H1 (cell line): ENCODE results near the gene PTPRCAP. TPM values are rescaled to one million over a fixed set of nuclear protein-coding genes. Genes with fewer than 3 reads are reported as not detected.

Experiments used
- CTCF ChIA-PET: fragments of 300-600 bp; sonication (Branson Sonifier 250); formaldehyde crosslinking; loops from one replicate; lab custom pipeline; 2021; ENCODE audit not compliant: partially characterized antibody; lab: Charles Lee
- POLR2A ChIA-PET: fragments of 300-600 bp; sonication (Branson Sonifier 250); formaldehyde crosslinking; loops from one replicate; lab custom pipeline; 2021; ENCODE audit warnings: inconsistent platforms; ENCODE audit not compliant: partially characterized antibody; lab: Charles Lee
- DNase-seq, 2 experiments: peaks; one replicate each; pipeline versions ENCODE4 v3.0.0 to v3.0.0-alpha.2; 2010 to 2022; ENCODE audit warnings: low spot score in 2 of 2, low read depth in 1 of 2, mixed read lengths in 1 of 2
- FAIRE-seq: peaks from 2 replicates; lab custom pipeline; 2011; peaks lifted over from hg19 to GRCh38; lab: Jason Lieb, UNC
- H2AFZ ChIP-seq: 2 replicates; pipeline ENCODE4 v1.8.1; 2012; ENCODE audit warnings: low read length, inconsistent platforms
- H2AK5ac ChIP-seq: 2 replicates; pipeline ENCODE4 v1.6.1; 2013; ENCODE audit warnings: low read depth, low read length
- H2BK120ac ChIP-seq: replicated peaks from 2 replicates; pipeline ENCODE3; 2013; ENCODE audit warnings: low read depth, low read length, inconsistent platforms
- H2BK12ac ChIP-seq: 2 replicates; pipeline ENCODE4 v1.6.1; 2013; ENCODE audit warnings: low read depth, low read length
- H2BK15ac ChIP-seq: 2 replicates; pipeline ENCODE4 v1.6.1; 2013; ENCODE audit warnings: low read length
- H2BK20ac ChIP-seq: 2 replicates; pipeline ENCODE4 v1.6.1; 2013; ENCODE audit warnings: low read length
- H2BK5ac ChIP-seq: 2 replicates; pipeline ENCODE4 v1.6.1; 2013; ENCODE audit warnings: low read depth, low read length
- H3K14ac ChIP-seq: 2 replicates; pipeline ENCODE4 v1.6.1; 2013; ENCODE audit warnings: inconsistent platforms; ENCODE audit not compliant: insufficient read length
- H3K18ac ChIP-seq: 2 replicates; pipeline ENCODE4 v1.6.1; 2013; ENCODE audit warnings: low read length; ENCODE audit errors: extremely low read depth
- H3K23ac ChIP-seq: 2 replicates; pipeline ENCODE4 v1.6.1; 2013; ENCODE audit warnings: inconsistent platforms; ENCODE audit not compliant: insufficient read length
- H3K23me2 ChIP-seq: 2 replicates; pipeline ENCODE4 v1.6.1; 2013; ENCODE audit warnings: low read depth, low read length
- H3K27ac ChIP-seq: 2 replicates; pipeline ENCODE4 v1.6.1; 2011; ENCODE audit warnings: low read depth, low read length, inconsistent platforms
- H3K27me3 ChIP-seq, 4 experiments: replicated peaks in 1 of 4; 1 replicate in 1 of 4; 2 replicates in 3 of 4; pipeline versions ENCODE4 v1.6.1 to v1.8.1; 2011 to 2013; ENCODE audit warnings: low read length in 3 of 4, mild to moderate bottlenecking in 3 of 4, inconsistent platforms in 2 of 4, mixed read lengths in 2 of 4, moderate library complexity in 1 of 4; ENCODE audit not compliant: control insufficient read depth in 3 of 4, insufficient read depth in 3 of 4; ENCODE audit errors: extremely low read depth in 1 of 4
- H3K36me3 ChIP-seq, 4 experiments: 2 replicates each; pipeline versions ENCODE4 v1.6.1 to v1.8.1; 2011 to 2013; ENCODE audit warnings: mild to moderate bottlenecking in 4 of 4, low read length in 3 of 4, moderate library complexity in 2 of 4, control low read depth in 1 of 4, inconsistent platforms in 1 of 4; ENCODE audit not compliant: insufficient read depth in 4 of 4, control insufficient read depth in 2 of 4
- H3K4ac ChIP-seq: replicated peaks from 2 replicates; pipeline ENCODE3; 2013; ENCODE audit warnings: low read length, low read depth, mixed read lengths, inconsistent platforms; ENCODE audit not compliant: insufficient read length
- H3K4me1 ChIP-seq, 4 experiments: replicated peaks in 1 of 4; 1 replicate in 1 of 4; 2 replicates in 3 of 4; pipeline versions ENCODE4 v1.6.1 to v1.8.1; 2011 to 2013; ENCODE audit warnings: low read length in 3 of 4, inconsistent platforms in 2 of 4, mixed read lengths in 1 of 4; ENCODE audit not compliant: insufficient read depth in 4 of 4, control insufficient read depth in 3 of 4
- H3K4me2 ChIP-seq, 2 experiments: 2 replicates each; pipeline versions ENCODE4 v1.6.1 to v1.8.1; 2011 to 2013; ENCODE audit warnings: low read depth in 2 of 2, low read length in 2 of 2, control low read depth in 1 of 2, inconsistent platforms in 1 of 2, mild to moderate bottlenecking in 1 of 2; ENCODE audit not compliant: insufficient read depth in 1 of 2
- H3K4me3 ChIP-seq, 4 experiments: fragments of 200-600, 300-600 bp in 1 of 4; sonication (generic), shearing (Covaris generic), sonication (Bioruptor Twin) in 1 of 4; 2 replicates each; pipeline versions ENCODE4 v1.5.1 to v1.8.1; 2011 to 2016; ENCODE audit warnings: low read length in 4 of 4, low read depth in 3 of 4, control low read depth in 2 of 4, inconsistent platforms in 2 of 4, mild to moderate bottlenecking in 2 of 4, mixed read lengths in 1 of 4, moderate library complexity in 1 of 4; ENCODE audit not compliant: insufficient read depth in 2 of 4; ENCODE audit errors: extremely low read depth in 1 of 4
- H3K56ac ChIP-seq: replicated peaks from 2 replicates; pipeline ENCODE3; 2013; ENCODE audit warnings: low read depth, mild to moderate bottlenecking, mixed read lengths, low read length, inconsistent platforms; ENCODE audit not compliant: insufficient read length
- H3K79me1 ChIP-seq: 2 replicates; pipeline ENCODE4 v1.6.1; 2013; ENCODE audit warnings: low read depth, low read length, control low read depth
- H3K79me2 ChIP-seq, 2 experiments: 2 replicates each; pipeline versions ENCODE4 v1.6.1 to v1.8.1; 2012 to 2013; ENCODE audit warnings: low read length in 2 of 2, mild to moderate bottlenecking in 2 of 2, inconsistent platforms in 1 of 2; ENCODE audit not compliant: insufficient read depth in 2 of 2, control insufficient read depth in 1 of 2
- H3K9ac ChIP-seq, 4 experiments: replicated peaks in 1 of 4; 1 replicate in 1 of 4; 2 replicates in 3 of 4; pipeline versions ENCODE4 v1.6.1 to v1.8.1; 2011 to 2013; ENCODE audit warnings: low read depth in 3 of 4, low read length in 3 of 4, control low read depth in 2 of 4, mild to moderate bottlenecking in 2 of 4, moderate library complexity in 2 of 4, inconsistent platforms in 1 of 4; ENCODE audit errors: extremely low read depth in 1 of 4
- H3K9me3 ChIP-seq, 2 experiments: 2 replicates each; pipeline versions ENCODE4 v1.6.1 to v1.8.1; 2012 to 2013; ENCODE audit warnings: mild to moderate bottlenecking in 2 of 2, moderate library complexity in 2 of 2, control low read depth in 1 of 2, inconsistent platforms in 1 of 2, low read depth in 1 of 2, low read length in 1 of 2, mixed read lengths in 1 of 2; ENCODE audit not compliant: insufficient read depth in 2 of 2
- H4K20me1 ChIP-seq, 2 experiments: replicated peaks in 1 of 2; 2 replicates each; pipeline versions ENCODE3 to v1.8.1; 2011 to 2013; ENCODE audit warnings: inconsistent platforms in 2 of 2, low read length in 2 of 2, mild to moderate bottlenecking in 1 of 2; ENCODE audit not compliant: insufficient read depth in 2 of 2, control insufficient read depth in 1 of 2
- H4K5ac ChIP-seq: 2 replicates; pipeline ENCODE4 v1.6.1; 2013; ENCODE audit warnings: low read length, low read depth, mixed read lengths, inconsistent platforms; ENCODE audit not compliant: insufficient read length
- H4K8ac ChIP-seq: 2 replicates; pipeline ENCODE4 v1.8.0; 2013; ENCODE audit warnings: mild to moderate bottlenecking, moderate library complexity, low read length, inconsistent platforms; ENCODE audit not compliant: insufficient read depth; ENCODE audit errors: extremely low read depth
- H4K91ac ChIP-seq: replicated peaks from 2 replicates; pipeline ENCODE3; 2013; ENCODE audit warnings: low read length, mixed read lengths, inconsistent platforms; ENCODE audit not compliant: insufficient read length
- CHD2 ChIP-seq: IDR thresholded peaks from 2 replicates; pipeline ENCODE4 v1.6.1; 2012; ENCODE audit warnings: low read length, improper control_type of control experiment
- NANOG ChIP-seq: IDR thresholded peaks from 2 replicates; pipeline ENCODE4 v1.6.1; 2011; ENCODE audit warnings: low read length, low read depth, mild to moderate bottlenecking, inconsistent platforms; ENCODE audit not compliant: insufficient read depth, poor library complexity, severe bottlenecking
- POLR2A ChIP-seq, 2 experiments: IDR thresholded peaks; 1 replicate in 1 of 2; 2 replicates in 1 of 2; pipeline ENCODE4 v1.6.1; 2011; ENCODE audit warnings: low read depth in 2 of 2, low read length in 2 of 2, mild to moderate bottlenecking in 2 of 2; ENCODE audit errors: control extremely low read depth in 1 of 2
- RFX5 ChIP-seq: IDR thresholded peaks from 2 replicates; pipeline ENCODE4 v1.6.1; 2011; ENCODE audit warnings: low read depth, low read length, improper control_type of control experiment, borderline replicate concordance
- SIRT6 ChIP-seq: IDR thresholded peaks from one replicate; pipeline ENCODE4 v1.7.1; 2012; ENCODE audit warnings: low read length, inconsistent platforms
- TCF12 ChIP-seq: IDR thresholded peaks from 2 replicates; pipeline ENCODE4 v1.6.1; 2011; ENCODE audit warnings: low read depth, mild to moderate bottlenecking, low read length
- TEAD4 ChIP-seq: IDR thresholded peaks from 2 replicates; pipeline ENCODE4 v1.6.1; 2012; ENCODE audit warnings: low read depth, low read length, inconsistent platforms, mixed read lengths
- USF2 ChIP-seq: IDR thresholded peaks from 2 replicates; pipeline ENCODE4 v1.6.1; 2011; ENCODE audit warnings: low read length, improper control_type of control experiment
- WGBS, 2 experiments: shearing (Covaris generic) in 1 of 2; methylation state at CpG; one replicate each; pipeline versions ENCODE4 v1.1.6 to v1.1.7; 2013 to 2015; ENCODE audit warnings: low lambda C conversion rate in 2 of 2, mixed read lengths in 2 of 2, inconsistent platforms in 1 of 2, low coverage in 1 of 2, missing lambda C conversion rate in 1 of 2; ENCODE audit not compliant: insufficient replicate concordance in 2 of 2, insufficient coverage in 1 of 2, insufficient read length in 1 of 2; ENCODE audit errors: extremely low coverage in 1 of 2, missing lambda C conversion rate in 1 of 2; 5-methylcytosine and 5-hydroxymethylcytosine counted together
- polyA plus RNA-seq, 7 experiments: library from polyadenylated mRNA; depleted of rRNA in 3 of 7; stranded (reverse) in 5 of 7; unstranded in 2 of 7; fragments of >200 nt in 5 of 7; fragments of 200-250 nt in 2 of 7; gene quantifications; 1 replicate in 5 of 7; 2 replicates in 1 of 7; 4 replicates in 1 of 7; pipeline versions ENCODE4 v1.2.1 to v1.2.3, GENCODE V29; 2011 to 2013; ENCODE audit warnings: missing spikeins in 2 of 7, mixed read lengths in 2 of 7
- total RNA-seq: library from RNA; stranded (reverse); fragmentation: NEBNext Ultra II Directional; extraction: Animal tissue kit (Norgen Biotek cat#: 25700); gene quantifications from 2 replicates; pipeline ENCODE4 v1.2.1, GENCODE V29; 2021
- TF ChIP-seq, protein P1 (sequence below): IDR thresholded peaks from 2 replicates; pipeline ENCODE4 v1.6.1; 2012; ENCODE audit warnings: inconsistent platforms
- TF ChIP-seq, protein P2 (sequence below), 3 experiments: IDR thresholded peaks; 1 replicate in 2 of 3; 2 replicates in 1 of 3; pipeline versions ENCODE4 v1.5.1 to v1.6.1; 2011; ENCODE audit warnings: low read length in 3 of 3, mild to moderate bottlenecking in 3 of 3, inconsistent platforms in 2 of 3, low read depth in 1 of 3, moderate library complexity in 1 of 3; ENCODE audit not compliant: insufficient read depth in 1 of 3; ENCODE audit errors: control extremely low read depth in 1 of 3

PTPRCAP gene
- total and polyA plus RNA-seq, 2 of the 8 experiments (the other 6 are each of a cell fraction or from before 2014, with no cell fraction given), result 0.78 to 6.7 TPM

DNA sequence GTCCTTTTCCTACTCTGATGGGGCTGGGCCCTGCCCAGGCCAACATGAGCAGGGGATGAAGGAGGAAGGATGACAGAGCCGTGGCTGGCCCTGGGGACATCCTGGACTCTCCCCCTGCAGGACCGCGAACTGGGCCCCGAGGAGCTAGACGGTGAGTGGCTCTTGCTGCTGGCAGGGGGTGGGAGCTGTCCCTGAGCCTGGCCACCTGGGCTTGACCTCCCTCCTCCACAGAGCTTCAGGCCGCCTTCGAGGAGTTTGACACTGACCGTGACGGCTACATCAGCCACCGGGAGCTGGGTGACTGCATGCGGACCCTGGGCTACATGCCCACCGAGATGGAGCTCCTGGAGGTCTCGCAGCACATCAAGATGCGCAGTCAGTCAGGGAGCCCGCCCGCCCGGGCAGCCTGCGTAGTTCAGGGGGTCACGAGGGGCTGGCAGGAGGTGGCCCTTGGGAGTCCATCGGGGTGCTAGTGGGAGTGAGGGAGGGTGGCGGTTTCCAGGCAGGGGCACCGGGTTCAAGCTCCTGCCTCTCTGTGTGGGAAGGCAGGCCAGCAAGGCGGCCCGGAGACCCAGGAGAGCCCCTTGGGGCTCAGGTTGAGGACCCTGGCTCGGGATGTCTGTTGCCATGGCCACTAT is 18.7 kb upstream of the PTPRCAP start:
- Histone ChIP-seq H3K56ac (no peak overlapping the region), H3K23me2 (no peaks in the 10 kb centered on the region), H3K23ac (no peak overlapping the region), H4K20me1 (no peaks in the 10 kb centered on the region), H4K91ac (no peak overlapping the region), H3K4ac (no peak overlapping the region), H2BK20ac (no peak overlapping the region), H3K18ac (no peak overlapping the region), H3K4me2 (no peak overlapping the region), H2AFZ (no peak overlapping the region), H2BK120ac (no peak overlapping the region), H3K27ac (no peak overlapping the region), H4K5ac (no peak overlapping the region), H2BK5ac (no peak overlapping the region), H3K9ac (no peak overlapping the region), H2BK12ac (no peak overlapping the region), H3K79me1 (no peaks in the 10 kb centered on the region), H4K8ac (peak overlapping the region; percentile 36; the same call in 1 of the 2 replicates), H3K27me3 (no peaks in the 10 kb centered on the region), H3K14ac (no peak overlapping the region), H2BK15ac (no peak overlapping the region), H2AK5ac (no peak overlapping the region), H3K4me1 (no peaks in the 10 kb centered on the region), H3K79me2 (no peaks in the 10 kb centered on the region), H3K4me3 (no peak overlapping the region), H3K9me3 (no peaks in the 10 kb centered on the region), H3K36me3 (no peaks in the 10 kb centered on the region)
- DNase-seq (no peak), FAIRE-seq (no peak)
- POLR2A ChIA-PET, result interaction anchor here (0.5 to 4.3 kb wide), 8 partner anchors 10 to 425 kb away, joined by 3 to 27 read pairs (median 3); partner anchors contain the start of genes PTPRCAP and RPS6KB2
- WGBS, 2 experiments, result 89% methylated on average over 23 of the region's 25 CpGs; no CpG with 5 or more reads in 1 of the 2 experiments
- CTCF ChIA-PET, result interaction anchor here (1.0 to 2.7 kb wide), 3 partner anchors 18 to 105 kb away, joined by 3 to 10 read pairs (median 3); partner anchors contain the start of gene PTPRCAP
- TF ChIP-seq, protein P1, sequence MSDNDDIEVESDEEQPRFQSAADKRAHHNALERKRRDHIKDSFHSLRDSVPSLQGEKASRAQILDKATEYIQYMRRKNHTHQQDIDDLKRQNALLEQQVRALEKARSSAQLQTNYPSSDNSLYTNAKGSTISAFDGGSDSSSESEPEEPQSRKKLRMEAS, result no peak
- TF ChIP-seq POLR2A (IDR thresholded peaks at IDR 0.05; ENCODE audit: control extremely low read depth in 1 of 2, low read depth in 2 of 2, low read length in 2 of 2), result no peak
- TF ChIP-seq SIRT6, result no peak
- no peak for TF ChIP-seq TCF12
- TF ChIP-seq CHD2, result no peak
- TF ChIP-seq RFX5, result no peak
- no peak for TF ChIP-seq NANOG
- TF ChIP-seq USF2, result no peak
- TF ChIP-seq TEAD4, result no peak
- TF ChIP-seq, protein P2, sequence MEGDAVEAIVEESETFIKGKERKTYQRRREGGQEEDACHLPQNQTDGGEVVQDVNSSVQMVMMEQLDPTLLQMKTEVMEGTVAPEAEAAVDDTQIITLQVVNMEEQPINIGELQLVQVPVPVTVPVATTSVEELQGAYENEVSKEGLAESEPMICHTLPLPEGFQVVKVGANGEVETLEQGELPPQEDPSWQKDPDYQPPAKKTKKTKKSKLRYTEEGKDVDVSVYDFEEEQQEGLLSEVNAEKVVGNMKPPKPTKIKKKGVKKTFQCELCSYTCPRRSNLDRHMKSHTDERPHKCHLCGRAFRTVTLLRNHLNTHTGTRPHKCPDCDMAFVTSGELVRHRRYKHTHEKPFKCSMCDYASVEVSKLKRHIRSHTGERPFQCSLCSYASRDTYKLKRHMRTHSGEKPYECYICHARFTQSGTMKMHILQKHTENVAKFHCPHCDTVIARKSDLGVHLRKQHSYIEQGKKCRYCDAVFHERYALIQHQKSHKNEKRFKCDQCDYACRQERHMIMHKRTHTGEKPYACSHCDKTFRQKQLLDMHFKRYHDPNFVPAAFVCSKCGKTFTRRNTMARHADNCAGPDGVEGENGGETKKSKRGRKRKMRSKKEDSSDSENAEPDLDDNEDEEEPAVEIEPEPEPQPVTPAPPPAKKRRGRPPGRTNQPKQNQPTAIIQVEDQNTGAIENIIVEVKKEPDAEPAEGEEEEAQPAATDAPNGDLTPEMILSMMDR (IDR thresholded peaks at IDR 0.05; ENCODE audit: control extremely low read depth in 1 of 3, insufficient read depth in 1 of 3, low read depth in 1 of 3, low read length in 3 of 3), result no peak
